SK-N-SH (cell line): Measurements from ENCODE around the gene IRGC.
"Not testable (repeated sequence)": the region's sequence is repeated elsewhere in the genome, so short reads cannot be mapped to it uniquely, and the experiment has no call there.

ENCODE experiments used
- EP300 ChIP-seq, 2 experiments: IDR thresholded peaks; 2 replicates each; pipeline versions ENCODE4 v1.4.0 to v1.6.1; 2012; ENCODE audit warnings: borderline replicate concordance in 1 of 2, low read depth in 1 of 2, low read length in 1 of 2
- EZH2phosphoT487 ChIP-seq: fragments of 200-600 bp; sonication (generic); IDR thresholded peaks from 2 replicates; pipeline ENCODE4 v1.6.1; 2017; ENCODE audit warnings: low read depth, mixed run types, mild to moderate bottlenecking, antibody characterized with exemption, moderate library complexity, borderline replicate concordance
- POLR2AphosphoS5 ChIP-seq: IDR thresholded peaks from 2 replicates; pipeline ENCODE4 v1.6.1; 2012; ENCODE audit warnings: low read depth, low read length
- RAD21 ChIP-seq: IDR thresholded peaks from 2 replicates; pipeline ENCODE4 v1.6.1; 2012; ENCODE audit warnings: mild to moderate bottlenecking, low read length
- REST ChIP-seq: IDR thresholded peaks from 2 replicates; pipeline ENCODE4 v1.6.1; 2012; ENCODE audit warnings: mild to moderate bottlenecking, low read depth, low read length, moderate library complexity

GRCh38 chr19:43682269-43682668 lies 33.6 kb upstream of the IRGC start:
- not testable (repeated sequence) for TF ChIP-seq EZH2phosphoT487; POLR2AphosphoS5; EP300 (IDR thresholded peaks at IDR 0.05; ENCODE audit: borderline replicate concordance in 1 of 2, low read depth in 1 of 2, low read length in 1 of 2); RAD21; REST
